Inferior parietal cortex (tissue), 1 donor: ENCODE measurements around the gene MGAT5.

Source experiments
- DNase-seq: peaks from one replicate; pipeline ENCODE4 v3.0.0-alpha.2; 2016; ENCODE audit errors: extremely low spot score

Gene MGAT5

GRCh38 chr2:134421556-134422328, 167.9 kb downstream of the MGAT5 start:
- no peak for DNase-seq

DNA sequence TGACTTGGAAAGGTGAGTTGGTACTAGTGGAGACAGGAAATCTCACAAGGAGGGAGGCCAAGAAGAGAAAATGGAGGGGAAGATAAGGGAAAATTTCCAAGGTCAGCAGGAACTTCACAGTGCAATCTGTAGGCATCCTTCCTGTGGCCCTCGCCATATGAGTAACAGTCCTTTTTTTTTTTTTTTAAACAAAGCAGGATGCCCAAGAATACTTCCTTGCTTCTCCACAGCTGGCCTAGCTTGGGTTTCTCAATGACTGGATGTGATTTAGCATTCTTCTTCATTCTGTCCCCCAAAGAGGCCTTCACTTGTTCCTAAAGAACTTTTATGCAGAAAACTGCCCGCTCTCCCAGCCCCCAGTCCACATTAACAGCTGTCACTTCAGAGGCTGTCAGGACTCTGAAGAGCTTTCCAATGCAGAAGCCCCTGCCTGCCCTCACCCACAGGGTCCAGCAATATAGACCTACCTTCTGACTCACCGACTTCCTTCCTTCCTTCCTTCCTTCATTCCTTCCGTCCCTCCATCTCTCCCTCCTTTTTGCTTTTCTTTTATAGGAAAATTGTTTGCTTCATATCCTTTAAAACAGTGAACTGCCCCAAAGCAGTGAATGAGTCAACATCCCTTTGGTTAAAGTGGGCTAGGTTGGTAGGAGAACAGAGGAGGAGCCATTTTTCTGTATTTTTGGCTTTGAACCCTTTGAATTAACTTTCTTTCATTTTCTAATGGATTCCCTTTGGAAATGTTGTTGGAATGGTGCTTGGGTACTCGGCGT, 172.0 kb downstream of the MGAT5 start:
- DNase-seq, result no peak

DNA sequence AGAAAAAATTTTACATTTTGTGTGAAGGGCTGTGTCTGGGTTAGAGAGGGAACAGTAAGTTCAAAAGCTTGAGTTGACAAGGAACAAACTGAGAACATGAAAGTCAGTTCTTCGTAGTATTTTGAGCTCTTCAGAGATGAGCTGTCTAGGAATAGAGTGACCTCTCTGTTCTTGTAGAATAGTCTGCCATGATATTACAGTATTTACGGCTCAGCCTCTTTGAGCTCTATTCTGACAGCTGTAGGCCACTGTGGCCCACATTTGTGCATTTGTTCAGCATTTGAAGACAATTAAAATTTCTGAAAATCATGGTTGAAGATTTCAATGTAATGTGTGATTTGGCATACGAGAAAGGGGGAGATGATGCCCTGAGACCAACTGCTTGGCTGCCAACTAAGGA, 172.8 kb downstream of the MGAT5 start:
- DNase-seq, result no peak

- no peak for DNase-seq
These were observed 176.0 kb downstream of the MGAT5 start for GRCh38 chr2:134429886-134430285.

DNA sequence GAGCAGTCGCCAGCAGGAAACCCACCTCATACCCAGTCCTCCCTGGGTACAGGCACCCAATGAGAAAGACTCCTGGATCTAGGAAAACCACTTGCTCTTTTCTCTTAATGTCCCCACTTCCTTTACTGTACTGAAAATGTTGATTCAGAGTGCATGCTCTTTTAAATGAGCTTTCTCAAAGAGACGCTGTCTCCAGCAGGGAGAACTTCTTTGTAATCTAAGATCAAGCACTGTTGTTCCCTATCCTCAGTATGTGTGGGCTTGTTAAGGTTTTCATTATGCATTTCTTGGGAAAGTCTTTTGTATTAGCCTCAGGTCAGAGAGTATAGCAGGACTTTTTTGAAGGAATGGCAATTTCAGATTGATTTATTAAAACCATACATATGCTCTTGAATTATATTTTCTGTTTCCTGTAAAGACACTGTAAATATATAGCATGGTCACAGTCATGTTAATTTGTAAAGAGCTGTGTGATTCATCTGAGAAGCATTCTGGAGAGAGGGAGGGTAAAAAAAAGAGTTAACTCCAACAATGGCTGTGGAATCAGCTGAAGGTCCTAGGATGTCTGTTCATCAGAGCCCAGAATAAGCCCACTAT, 178.1 kb downstream of the MGAT5 start:
- no peak for DNase-seq

DNA sequence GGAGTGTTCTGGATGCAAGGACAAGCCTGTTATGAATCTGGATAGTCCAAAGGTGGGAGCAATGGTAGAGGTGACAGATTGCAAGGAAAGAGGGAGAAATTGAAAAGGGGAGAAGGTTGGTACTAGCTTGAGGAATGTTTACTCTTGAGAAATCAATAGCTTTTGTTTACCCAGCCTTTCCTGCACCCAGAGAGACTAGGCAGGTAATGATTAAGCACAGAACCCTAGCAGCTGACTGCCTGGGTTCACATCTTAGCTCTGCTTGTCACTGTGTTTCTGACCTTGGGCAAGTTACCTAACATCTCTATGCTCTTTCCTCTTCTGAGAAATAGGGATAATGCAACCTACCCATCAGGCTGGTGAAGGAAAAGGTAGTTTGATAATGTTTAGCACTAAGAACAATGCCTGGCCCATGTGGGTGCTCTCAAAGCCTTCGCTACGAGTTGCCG, 178.6 kb downstream of the MGAT5 start:
- DNase-seq, result no peak

- no peak for DNase-seq
These were observed 179.6 kb downstream of the MGAT5 start for GRCh38 chr2:134433469-134433868.

DNA sequence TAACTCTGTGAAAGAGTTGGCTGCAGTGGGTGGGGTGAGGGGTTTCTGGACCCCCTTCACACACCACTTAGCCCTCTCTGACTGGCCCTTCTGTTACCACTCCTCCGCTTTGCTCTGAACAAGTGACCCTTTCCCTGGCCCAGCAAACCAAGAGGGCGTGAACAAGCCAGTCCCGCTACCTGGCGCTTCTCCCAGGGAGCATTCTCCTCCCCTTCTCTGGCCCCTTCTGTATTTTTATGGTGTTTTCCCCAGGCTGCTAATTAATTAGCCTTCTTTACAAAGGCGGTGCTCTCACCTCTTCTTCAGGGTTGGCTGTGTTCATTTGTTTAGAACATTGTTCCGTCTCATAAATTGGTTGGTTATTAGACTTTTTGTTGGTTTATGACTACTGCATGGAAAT, 180.1 kb downstream of the MGAT5 start:
- DNase-seq, result no peak

DNA sequence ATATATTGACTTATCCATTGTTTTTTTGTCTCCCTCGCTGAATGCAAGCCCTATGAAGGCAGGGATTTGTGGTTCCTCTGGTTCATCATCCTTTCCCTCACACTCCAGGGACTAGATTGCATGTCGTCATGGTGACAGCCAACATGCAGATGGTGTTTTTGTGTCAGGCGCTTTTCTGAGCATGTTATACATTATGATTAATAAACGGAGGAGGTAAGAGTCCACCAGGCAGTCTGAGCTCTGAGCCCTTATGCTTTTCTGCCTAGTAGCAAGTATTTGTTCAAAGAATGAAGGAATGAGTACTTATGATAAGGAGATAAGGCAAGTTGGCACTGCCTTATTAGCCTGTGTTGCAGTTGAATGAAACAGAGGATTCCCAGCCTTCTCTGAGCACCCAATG, 181.6 kb downstream of the MGAT5 start:
- no peak for DNase-seq

DNA sequence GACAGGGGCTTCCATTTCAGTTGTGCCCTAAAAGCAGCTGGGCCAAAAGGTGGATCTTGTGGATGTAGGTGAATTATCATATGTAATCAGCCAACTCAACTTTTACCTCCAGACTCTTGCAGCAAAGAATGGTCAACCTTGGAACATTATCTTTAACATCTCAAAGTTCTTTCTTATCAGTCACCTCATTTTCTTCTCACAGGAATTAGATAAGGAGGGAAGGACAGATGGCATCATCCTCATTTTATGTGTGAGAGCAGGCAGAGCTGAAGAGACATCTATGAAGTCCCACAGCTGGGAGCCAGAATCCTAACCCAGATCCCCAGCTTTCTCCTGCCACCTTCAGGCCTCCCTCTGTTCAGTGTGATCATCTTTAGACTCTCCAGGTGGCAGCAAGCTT, 182.1 kb downstream of the MGAT5 start:
- DNase-seq, result no peak

DNA sequence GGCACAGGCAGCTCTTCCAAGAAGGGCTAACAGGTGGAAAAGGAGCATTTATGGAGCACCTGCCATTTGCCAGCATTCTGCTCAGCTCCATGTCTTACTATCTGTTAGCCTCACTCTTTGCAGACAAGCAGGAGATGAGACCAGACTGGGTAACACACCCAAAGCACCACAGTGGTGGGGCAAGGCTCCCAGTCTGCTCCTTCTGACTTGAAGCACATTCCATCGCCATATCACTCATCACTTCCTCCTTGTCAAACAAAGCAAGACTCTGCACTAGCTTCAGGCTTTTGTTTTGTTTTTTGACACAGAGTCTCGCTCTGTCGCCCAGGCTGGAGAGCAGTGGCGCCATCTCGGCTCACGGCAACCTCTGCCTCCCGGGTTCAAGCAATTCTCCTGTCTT, 182.8 kb downstream of the MGAT5 start:
- no peak for DNase-seq

DNA sequence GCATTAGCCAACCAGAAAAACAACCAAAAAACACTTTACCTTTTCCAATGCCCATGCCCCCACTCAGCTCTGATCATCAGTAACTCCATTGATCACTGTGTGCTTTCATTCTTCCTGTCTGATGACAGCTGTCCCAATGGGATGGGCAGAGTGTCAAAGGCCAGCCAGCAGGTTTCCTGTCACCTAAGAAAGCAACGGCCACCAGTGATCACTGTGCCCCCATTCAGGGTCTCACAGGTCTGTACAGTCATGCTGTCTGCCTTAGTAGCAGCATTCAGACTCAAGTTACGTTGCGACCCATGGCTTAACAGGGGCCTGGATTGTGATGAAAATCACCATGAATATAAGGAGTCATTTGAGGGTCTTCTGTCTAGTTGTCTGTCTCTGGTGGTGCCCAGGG, 184.5 kb downstream of the MGAT5 start:
- DNase-seq, result no peak

GRCh38 chr2:134440336-134440909, 186.6 kb downstream of the MGAT5 start:
- no peak for DNase-seq

- no peak for DNase-seq
These were observed 187.4 kb downstream of the MGAT5 start for GRCh38 chr2:134441153-134441863.

- no peak for DNase-seq
These were observed 190.1 kb downstream of the MGAT5 start for GRCh38 chr2:134443814-134444480.

DNA sequence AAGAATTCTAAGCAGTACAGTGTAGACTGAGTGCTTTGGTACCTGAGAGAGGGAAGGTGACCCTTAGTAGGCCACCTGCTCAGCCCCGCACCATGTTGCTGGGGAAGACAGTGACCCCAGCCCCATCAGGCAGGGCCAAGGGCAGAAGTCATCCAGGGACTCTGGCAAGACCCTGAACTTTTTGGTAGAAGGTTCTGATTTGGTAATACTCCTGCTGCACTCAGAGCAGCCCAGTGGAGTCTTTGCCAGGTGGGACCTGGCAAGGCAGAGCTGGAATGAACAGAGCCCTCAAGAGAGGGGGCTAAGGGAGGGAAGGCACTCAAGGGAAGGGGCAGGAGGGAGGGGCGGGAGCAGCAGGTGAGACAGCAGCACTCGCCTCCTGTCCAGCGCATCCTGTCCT, 191.2 kb downstream of the MGAT5 start:
- DNase-seq, result no peak

- DNase-seq, result no peak
These were observed 192.1 kb downstream of the MGAT5 start for GRCh38 chr2:134445985-134446382.

GRCh38 chr2:134446383-134447017, 192.6 kb downstream of the MGAT5 start:
- no peak for DNase-seq

DNA sequence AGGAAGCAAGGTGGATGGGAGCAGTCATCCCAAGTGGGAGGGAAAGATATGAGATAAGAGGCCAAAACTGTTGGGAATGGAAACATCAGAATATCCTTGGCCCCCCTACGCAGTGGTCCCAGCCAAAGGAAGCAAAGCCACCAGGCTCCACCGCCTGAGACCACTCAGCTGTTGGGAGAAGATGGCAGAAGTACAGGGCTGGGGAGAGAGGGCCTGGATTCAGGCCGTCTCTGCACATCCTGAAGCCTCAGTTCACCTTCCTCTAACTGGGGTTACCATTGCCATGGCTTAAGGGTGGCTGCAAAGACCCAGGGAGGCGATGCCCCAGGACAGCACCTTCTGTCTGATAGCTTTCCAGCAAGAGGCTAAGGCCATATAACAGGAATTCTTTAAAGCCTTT, 193.8 kb downstream of the MGAT5 start:
- DNase-seq, result no peak

DNA sequence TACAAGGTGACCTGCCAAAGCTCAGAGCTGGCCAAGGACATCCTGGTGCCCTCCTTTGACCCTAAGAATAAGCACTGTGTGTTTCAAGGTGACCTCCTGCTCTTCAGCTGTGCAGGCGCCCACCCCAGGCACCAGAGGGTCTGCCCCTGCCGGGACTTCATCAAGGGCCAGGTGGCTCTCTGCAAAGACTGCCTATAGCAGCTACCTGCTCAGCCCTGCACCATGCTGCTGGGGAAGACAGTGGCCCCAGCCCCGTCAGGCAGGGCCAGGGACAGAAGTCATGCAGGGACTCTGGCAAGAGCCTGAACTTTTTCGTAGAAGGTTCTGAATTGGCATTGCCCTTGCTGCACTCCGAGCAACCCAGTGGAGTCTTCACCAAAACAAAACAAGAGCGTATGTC, 194.8 kb downstream of the MGAT5 start:
- no peak for DNase-seq

DNA sequence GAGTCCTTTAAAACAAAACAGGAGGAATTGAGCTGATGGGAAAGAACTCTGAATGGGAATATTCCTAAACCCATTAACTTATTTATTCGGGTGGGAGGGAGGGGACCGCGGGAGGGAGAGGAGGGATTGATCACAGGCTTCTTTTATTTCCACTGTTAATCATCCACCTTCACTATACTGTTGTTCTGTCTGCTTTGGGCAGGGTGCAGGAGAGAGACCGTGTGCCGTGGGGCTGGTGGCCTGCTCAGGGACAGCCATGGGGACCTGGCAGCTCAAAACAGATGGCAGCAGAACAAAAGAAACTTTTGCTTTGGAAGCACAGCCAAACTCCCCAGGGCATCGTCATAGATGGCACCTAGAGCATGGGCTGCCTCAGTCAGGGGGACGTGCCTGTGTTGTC, 195.3 kb downstream of the MGAT5 start:
- DNase-seq, result no peak
